OCI-LY1 (cell line): Measurements from ENCODE around the gene AFAP1.

Source experiments
- H2AFZ ChIP-seq: fragments of 200-600 bp; sonication (generic), shearing (Covaris generic); 2 replicates; pipeline ENCODE4 v1.6.0; 2014; ENCODE audit warnings: antibody characterized with exemption, mild to moderate bottlenecking, low read length
- H3F3A ChIP-seq: fragments of 200-600 bp; sonication (generic), shearing (Covaris generic); 2 replicates; pipeline ENCODE4 v1.6.0; 2014; ENCODE audit warnings: mild to moderate bottlenecking, antibody characterized with exemption, low read length, moderate library complexity; ENCODE audit not compliant: insufficient read depth
- H3K27ac ChIP-seq: fragments of 200-600 bp; sonication (generic); 2 replicates; pipeline ENCODE4 v1.5.1; 2014; ENCODE audit warnings: low read length, mixed run types, mild to moderate bottlenecking, low read depth; ENCODE audit not compliant: poor library complexity, severe bottlenecking
- H3K27me3 ChIP-seq: fragments of 200-600 bp; sonication (generic); 2 replicates; pipeline ENCODE4 v1.6.0; 2014; ENCODE audit warnings: antibody characterized with exemption, mild to moderate bottlenecking, low read length, moderate library complexity; ENCODE audit not compliant: insufficient read depth
- H3K36me3 ChIP-seq: fragments of 200-600 bp; sonication (generic); 2 replicates; pipeline ENCODE4 v1.6.1; 2014; ENCODE audit warnings: mild to moderate bottlenecking, antibody characterized with exemption, low read length, moderate library complexity, mixed read lengths; ENCODE audit not compliant: insufficient read depth
- H3K4me1 ChIP-seq: fragments of 200-600 bp; sonication (generic); 2 replicates; pipeline ENCODE4 v1.5.1; 2014; ENCODE audit warnings: mild to moderate bottlenecking, low read length, moderate library complexity; ENCODE audit not compliant: insufficient read depth, severe bottlenecking
- H3K4me2 ChIP-seq: fragments of 200-600 bp; sonication (generic), shearing (Covaris generic); 2 replicates; pipeline ENCODE4 v1.6.1; 2014; ENCODE audit warnings: low read length
- H3K4me3 ChIP-seq: fragments of 200-600 bp; sonication (generic); 2 replicates; pipeline ENCODE4 v1.5.1; 2014; ENCODE audit warnings: low read length, low read depth, mild to moderate bottlenecking, mixed read lengths; ENCODE audit not compliant: poor library complexity, severe bottlenecking
- H3K79me2 ChIP-seq: fragments of 200-600 bp; shearing (Covaris generic); 2 replicates; pipeline ENCODE4 v1.6.1; 2016; ENCODE audit warnings: mixed run types, low read length, mixed read lengths; ENCODE audit not compliant: insufficient read depth
- H3K9ac ChIP-seq: fragments of 200-600 bp; sonication (generic), shearing (Covaris generic); 2 replicates; pipeline ENCODE4 v1.6.1; 2014; ENCODE audit warnings: mild to moderate bottlenecking, low read length, mixed read lengths
- H3K9me2 ChIP-seq: fragments of 200-600 bp; sonication (generic), shearing (Covaris generic); 2 replicates; pipeline ENCODE4 v1.6.1; 2014; ENCODE audit warnings: low read depth, mild to moderate bottlenecking, low read length, mixed read lengths
- H3K9me3 ChIP-seq: fragments of 200-600 bp; shearing (Covaris generic); 2 replicates; pipeline ENCODE4 v1.6.1; 2014; ENCODE audit warnings: low read length, mixed read lengths
- H4K20me1 ChIP-seq: fragments of 200-600 bp; sonication (generic), shearing (Covaris generic); 2 replicates; pipeline ENCODE4 v1.6.0; 2016; ENCODE audit warnings: mild to moderate bottlenecking, low read length; ENCODE audit not compliant: insufficient read depth
- CTCF ChIP-seq: fragments of 200-600 bp; sonication (generic), shearing (Covaris generic); IDR thresholded peaks from 2 replicates; pipeline ENCODE4 v1.5.1; 2017; ENCODE audit warnings: mild to moderate bottlenecking, antibody characterized with exemption, low read length, moderate library complexity, mixed read lengths
- EZH2 ChIP-seq: fragments of 200-600 bp; sonication (generic), shearing (Covaris generic); IDR thresholded peaks from 2 replicates; pipeline ENCODE4 v1.8.0; 2017; ENCODE audit warnings: borderline replicate concordance, mixed run types, mild to moderate bottlenecking, antibody characterized with exemption, low read length, moderate library complexity, mixed read lengths

The AFAP1 gene

GRCh38 chr4:7956934-7957656 lies 17.4 kb upstream of the AFAP1 start:
- no peaks in the 10 kb centered on the region for H3K4me1 ChIP-seq

GRCh38 chr4:7956270-7956808 lies 16.7 kb upstream of the AFAP1 start:
- TF ChIP-seq CTCF (no peak), EZH2 (no peak)
- Histone ChIP-seq H3F3A (no peaks in the 10 kb centered on the region), H3K4me3 (no peak overlapping the region), H3K4me2 (no peak overlapping the region), H3K9ac (no peak overlapping the region), H4K20me1 (no peaks in the 10 kb centered on the region), H3K9me3 (no peaks in the 10 kb centered on the region), H3K36me3 (no peaks in the 10 kb centered on the region), H3K4me1 (no peaks in the 10 kb centered on the region), H3K27ac (no peak overlapping the region), H2AFZ (no peak overlapping the region), H3K27me3 (no peaks in the 10 kb centered on the region), H3K79me2 (no peaks in the 10 kb centered on the region), H3K9me2 (no peaks in the 10 kb centered on the region)

More at GRCh38 chr4:7956934-7957656, 17.4 kb upstream of the AFAP1 start:
- Histone ChIP-seq H3K9me3 (no peaks in the 10 kb centered on the region), H3K4me3 (no peak overlapping the region), H3K27me3 (no peaks in the 10 kb centered on the region), H3K36me3 (no peaks in the 10 kb centered on the region), H3K79me2 (no peaks in the 10 kb centered on the region), H3K4me2 (no peak overlapping the region), H3K9ac (no peak overlapping the region), H4K20me1 (no peaks in the 10 kb centered on the region), H3K27ac (no peak overlapping the region), H3F3A (no peaks in the 10 kb centered on the region), H2AFZ (no peak overlapping the region), H3K9me2 (no peaks in the 10 kb centered on the region)
- TF ChIP-seq EZH2 (no peak), CTCF (no peak)

DNA sequence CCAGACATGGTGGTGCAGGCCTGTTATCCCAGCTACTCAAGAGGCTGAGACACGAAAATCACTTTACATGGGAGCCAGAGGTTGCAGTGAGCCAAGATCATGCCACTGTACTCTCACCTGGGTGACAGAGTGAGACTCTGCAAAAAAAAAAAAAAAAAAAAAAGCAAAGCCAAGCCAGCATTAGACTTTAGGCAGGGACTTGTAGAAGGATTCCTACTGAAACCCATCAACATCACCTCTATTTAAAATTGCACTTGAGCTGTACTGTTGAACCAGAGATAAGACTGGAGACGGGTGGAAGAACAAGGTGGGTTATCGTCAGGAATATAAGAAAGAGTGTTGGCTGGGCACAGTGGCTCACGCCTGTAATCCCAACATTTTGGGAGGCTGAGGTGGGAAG lies 15.7 kb upstream of the AFAP1 start:
- no peaks in the 10 kb centered on the region for H3K36me3 ChIP-seq
- no peaks in the 10 kb centered on the region for H3F3A ChIP-seq
- H3K9ac ChIP-seq = no peak overlapping the region
- no peaks in the 10 kb centered on the region for H3K9me2 ChIP-seq
- no peaks in the 10 kb centered on the region for H3K79me2 ChIP-seq
- no peaks in the 10 kb centered on the region for H3K9me3 ChIP-seq
- H2AFZ ChIP-seq = no peak overlapping the region
- TF ChIP-seq CTCF (no peak), EZH2 (no peak)
- H3K27me3 ChIP-seq = no peaks in the 10 kb centered on the region
- no peak overlapping the region for H3K4me2 ChIP-seq
- H3K4me1 ChIP-seq = no peaks in the 10 kb centered on the region
- H3K27ac ChIP-seq = no peak overlapping the region
- no peaks in the 10 kb centered on the region for H4K20me1 ChIP-seq
- no peak overlapping the region for H3K4me3 ChIP-seq
